ENCODE results near the gene KNTC1.
"Not testable (repeated sequence)": the region's sequence is repeated elsewhere in the genome, so short reads cannot be mapped to it uniquely, and the experiment has no call there.

The KNTC1 gene

GRCh38 chr12:122486805-122487426 lies 40.1 kb upstream of the KNTC1 start:
- peaks cover 4% of the 10 kb centered on the region; the same call in 1 of the 2 replicates for H4K20me1 ChIP-seq (ENCODE audit: insufficient read depth, low read length)
- H3K9me3 ChIP-seq (ENCODE audit: insufficient read depth, low read length): no peaks in the 10 kb centered on the region
- no peak overlapping the region for H3K4me2 ChIP-seq (ENCODE audit: low read length)
- no peak overlapping the region for H3K27ac ChIP-seq (ENCODE audit: low read length)
- no peak overlapping the region for H3K9ac ChIP-seq (ENCODE audit: low read length)
- no peaks in the 10 kb centered on the region for H3K27me3 ChIP-seq (ENCODE audit: low read depth, low read length)
- no peak for TF ChIP-seq EZH2phosphoT487 (IDR thresholded peaks at IDR 0.05; ENCODE audit: low read depth)
- TF ChIP-seq CTCF (IDR thresholded peaks at IDR 0.05; ENCODE audit: low read depth, low read length): no peak
- H3K79me2 ChIP-seq (ENCODE audit: low read length): no peaks in the 10 kb centered on the region; the same call in 1 of the 2 replicates
- no peak overlapping the region for H3K4me3 ChIP-seq (ENCODE audit: low read length)
- H3K36me3 ChIP-seq (replicated peaks; ENCODE audit: low read depth, low read length): peaks cover 61% of the 10 kb centered on the region
- no peaks in the 10 kb centered on the region for H3K4me1 ChIP-seq (ENCODE audit: low read length)
- no peak overlapping the region for H2AFZ ChIP-seq (ENCODE audit: low read depth, low read length)

- H3K36me3 ChIP-seq (replicated peaks; ENCODE audit: low read depth, low read length): peaks cover 61% of the 10 kb centered on the region
- not testable (repeated sequence) for H4K20me1 ChIP-seq (ENCODE audit: insufficient read depth, low read length); H3K9me3 ChIP-seq (ENCODE audit: insufficient read depth, low read length); H3K9ac ChIP-seq (ENCODE audit: low read length); H3K4me3 ChIP-seq (ENCODE audit: low read length); H2AFZ ChIP-seq (ENCODE audit: low read depth, low read length); H3K79me2 ChIP-seq (ENCODE audit: low read length); H3K27ac ChIP-seq (ENCODE audit: low read length); H3K4me2 ChIP-seq (ENCODE audit: low read length); H3K4me1 ChIP-seq (ENCODE audit: low read length); H3K27me3 ChIP-seq (ENCODE audit: low read depth, low read length)
Measured at GRCh38 chr12:122487807-122488206, 39.2 kb upstream of the KNTC1 start.

- no peak overlapping the region for H3K9ac ChIP-seq (ENCODE audit: low read length)
- no peaks in the 10 kb centered on the region for H3K4me1 ChIP-seq (ENCODE audit: low read length)
- no peaks in the 10 kb centered on the region; the same call in 1 of the 2 replicates for H3K79me2 ChIP-seq (ENCODE audit: low read length)
- H3K27me3 ChIP-seq (ENCODE audit: low read depth, low read length): no peaks in the 10 kb centered on the region
- no peak overlapping the region for H3K4me3 ChIP-seq (ENCODE audit: low read length)
- H3K4me2 ChIP-seq (ENCODE audit: low read length): no peak overlapping the region
- TF ChIP-seq CTCF (IDR thresholded peaks at IDR 0.05; ENCODE audit: low read depth, low read length) (no peak), EZH2phosphoT487 (IDR thresholded peaks at IDR 0.05; ENCODE audit: low read depth) (no peak)
- H3K27ac ChIP-seq (ENCODE audit: low read length): no peak overlapping the region
- H4K20me1 ChIP-seq (ENCODE audit: insufficient read depth, low read length): peaks cover 7% of the 10 kb centered on the region
- H3K36me3 ChIP-seq (replicated peaks; ENCODE audit: low read depth, low read length): peaks cover 53% of the 10 kb centered on the region
- H2AFZ ChIP-seq (ENCODE audit: low read depth, low read length): no peak overlapping the region
- no peaks in the 10 kb centered on the region for H3K9me3 ChIP-seq (ENCODE audit: insufficient read depth, low read length)
Measured at GRCh38 chr12:122489038-122489437, 38.0 kb upstream of the KNTC1 start.

GRCh38 chr12:122491991-122492390 lies 35.1 kb upstream of the KNTC1 start:
- H3K27ac ChIP-seq (ENCODE audit: low read length): no peak overlapping the region

GRCh38 chr12:122493222-122493621 lies 33.8 kb upstream of the KNTC1 start:
- peaks cover 35% of the 10 kb centered on the region for H3K36me3 ChIP-seq (replicated peaks; ENCODE audit: low read depth, low read length)
- H3K79me2 ChIP-seq (ENCODE audit: low read length): peaks cover 30% of the 10 kb centered on the region
- not testable (repeated sequence) for H3K4me2 ChIP-seq (ENCODE audit: low read length); H3K27ac ChIP-seq (ENCODE audit: low read length); H3K9ac ChIP-seq (ENCODE audit: low read length); H4K20me1 ChIP-seq (ENCODE audit: insufficient read depth, low read length); H3K4me3 ChIP-seq (ENCODE audit: low read length); H3K27me3 ChIP-seq (ENCODE audit: low read depth, low read length); H2AFZ ChIP-seq (ENCODE audit: low read depth, low read length); H3K9me3 ChIP-seq (ENCODE audit: insufficient read depth, low read length); H3K4me1 ChIP-seq (ENCODE audit: low read length)

More at GRCh38 chr12:122491991-122492390, 35.1 kb upstream of the KNTC1 start:
- no peak overlapping the region for H2AFZ ChIP-seq (ENCODE audit: low read depth, low read length)
- no peaks in the 10 kb centered on the region for H3K27me3 ChIP-seq (ENCODE audit: low read depth, low read length)
- H3K9ac ChIP-seq (ENCODE audit: low read length): no peak overlapping the region
- peaks cover 43% of the 10 kb centered on the region for H3K36me3 ChIP-seq (replicated peaks; ENCODE audit: low read depth, low read length)
- H3K4me2 ChIP-seq (ENCODE audit: low read length): no peak overlapping the region
- no peak overlapping the region for H3K4me3 ChIP-seq (ENCODE audit: low read length)
- H4K20me1 ChIP-seq (ENCODE audit: insufficient read depth, low read length): peaks cover 7% of the 10 kb centered on the region
- no peaks in the 10 kb centered on the region for H3K4me1 ChIP-seq (ENCODE audit: low read length)
- no peak for TF ChIP-seq CTCF (IDR thresholded peaks at IDR 0.05; ENCODE audit: low read depth, low read length)
- TF ChIP-seq EZH2phosphoT487 (IDR thresholded peaks at IDR 0.05; ENCODE audit: low read depth): no peak
- H3K79me2 ChIP-seq (ENCODE audit: low read length): peaks cover 18% of the 10 kb centered on the region
- H3K9me3 ChIP-seq (ENCODE audit: insufficient read depth, low read length): no peaks in the 10 kb centered on the region
